ENCODE results near the gene SCYL3.

Gene SCYL3

GRCh38 chr1:169858467-169858866, 35.2 kb downstream of the SCYL3 start:
- no peak for DNase-seq
- no peaks in the 10 kb centered on the region for H3K27me3 ChIP-seq (replicated peaks; ENCODE audit: insufficient read depth, low read length)
- no peak overlapping the region for H2AFZ ChIP-seq (ENCODE audit: low read length)
- no peaks in the 10 kb centered on the region for H4K20me1 ChIP-seq (ENCODE audit: insufficient read depth, low read length)
- H3K9me2 ChIP-seq (replicated peaks; ENCODE audit: insufficient read depth, low read length), result no peaks in the 10 kb centered on the region
- no peaks in the 10 kb centered on the region for H3F3A ChIP-seq (ENCODE audit: insufficient read depth, low read length)
- H3K79me2 ChIP-seq (ENCODE audit: low read length), result no peaks in the 10 kb centered on the region
- H3K4me3 ChIP-seq (ENCODE audit: low read length), result no peak overlapping the region
- TF ChIP-seq CTCF (IDR thresholded peaks at IDR 0.05; ENCODE audit: low read length) (no peak), EZH2 (optimal IDR thresholded peaks at IDR 0.05; ENCODE audit: low read depth, low read length) (no peak), EZH2phosphoT487 (IDR thresholded peaks at IDR 0.05; ENCODE audit: low read length) (no peak)
- H3K9ac ChIP-seq (ENCODE audit: low read length), result no peak overlapping the region
- no peak overlapping the region for H3K4me2 ChIP-seq (ENCODE audit: low read depth, low read length)
- H3K9me3 ChIP-seq (replicated peaks; ENCODE audit: insufficient read depth, low read length), result no peaks in the 10 kb centered on the region
- no peaks in the 10 kb centered on the region for H3K4me1 ChIP-seq (ENCODE audit: low read length)
- H3K36me3 ChIP-seq (replicated peaks; ENCODE audit: insufficient read depth, low read length), result peaks cover 24% of the 10 kb centered on the region; the same call in 1 of the 2 replicates
- no peak overlapping the region for H3K27ac ChIP-seq (ENCODE audit: low read length)

- DNase-seq, result no peak
These were observed 40.4 kb downstream of the SCYL3 start for GRCh38 chr1:169853341-169853740.

GRCh38 chr1:169849346-169850022, 44.2 kb downstream of the SCYL3 start:
- TF ChIP-seq EZH2 (optimal IDR thresholded peaks at IDR 0.05; ENCODE audit: low read depth, low read length) (no peak), EZH2phosphoT487 (IDR thresholded peaks at IDR 0.05; ENCODE audit: low read length) (no peak), CTCF (IDR thresholded peaks at IDR 0.05; ENCODE audit: low read length) (no peak)
- H3K4me3 ChIP-seq (ENCODE audit: low read length), result no peak overlapping the region
- H3K9me3 ChIP-seq (replicated peaks; ENCODE audit: insufficient read depth, low read length), result no peaks in the 10 kb centered on the region
- no peak overlapping the region for H2AFZ ChIP-seq (ENCODE audit: low read length)
- no peaks in the 10 kb centered on the region for H4K20me1 ChIP-seq (ENCODE audit: insufficient read depth, low read length)
- no peak overlapping the region for H3K9ac ChIP-seq (ENCODE audit: low read length)
- H3K79me2 ChIP-seq (ENCODE audit: low read length), result no peaks in the 10 kb centered on the region
- H3K27ac ChIP-seq (ENCODE audit: low read length), result no peak overlapping the region
- 0 out of 2 replicates have a peak, but pooled peaks cover 4% of the 10 kb centered on the region for H3K4me1 ChIP-seq (ENCODE audit: low read length)
- H3K9me2 ChIP-seq (replicated peaks; ENCODE audit: insufficient read depth, low read length), result no peaks in the 10 kb centered on the region
- H3K27me3 ChIP-seq (replicated peaks; ENCODE audit: insufficient read depth, low read length), result no peaks in the 10 kb centered on the region
- peaks cover 33% of the 10 kb centered on the region for H3K36me3 ChIP-seq (replicated peaks; ENCODE audit: insufficient read depth, low read length)
- H3F3A ChIP-seq (ENCODE audit: insufficient read depth, low read length), result no peaks in the 10 kb centered on the region
- no peak for DNase-seq
- no peak overlapping the region for H3K4me2 ChIP-seq (ENCODE audit: low read depth, low read length)

More at GRCh38 chr1:169853341-169853740, 40.4 kb downstream of the SCYL3 start:
- 0 out of 2 replicates have a peak, but pooled peaks cover 4% of the 10 kb centered on the region for H3K4me1 ChIP-seq (ENCODE audit: low read length)
- no peak for TF ChIP-seq CTCF (IDR thresholded peaks at IDR 0.05; ENCODE audit: low read length)
- no peak for TF ChIP-seq EZH2 (optimal IDR thresholded peaks at IDR 0.05; ENCODE audit: low read depth, low read length)
- no peak for TF ChIP-seq EZH2phosphoT487 (IDR thresholded peaks at IDR 0.05; ENCODE audit: low read length)
- no peaks in the 10 kb centered on the region for H3K9me2 ChIP-seq (replicated peaks; ENCODE audit: insufficient read depth, low read length)
- H3K9ac ChIP-seq (ENCODE audit: low read length), result no peak overlapping the region
- H4K20me1 ChIP-seq (ENCODE audit: insufficient read depth, low read length), result no peaks in the 10 kb centered on the region
- H3K27me3 ChIP-seq (replicated peaks; ENCODE audit: insufficient read depth, low read length), result no peaks in the 10 kb centered on the region
- H3K79me2 ChIP-seq (ENCODE audit: low read length), result no peaks in the 10 kb centered on the region
- H3K4me2 ChIP-seq (ENCODE audit: low read depth, low read length), result no peak overlapping the region
- peaks cover 36% of the 10 kb centered on the region for H3K36me3 ChIP-seq (replicated peaks; ENCODE audit: insufficient read depth, low read length)
- H3K4me3 ChIP-seq (ENCODE audit: low read length), result no peak overlapping the region
- H2AFZ ChIP-seq (ENCODE audit: low read length), result no peak overlapping the region
- H3F3A ChIP-seq (ENCODE audit: insufficient read depth, low read length), result no peaks in the 10 kb centered on the region
- H3K27ac ChIP-seq (ENCODE audit: low read length), result no peak overlapping the region
- H3K9me3 ChIP-seq (replicated peaks; ENCODE audit: insufficient read depth, low read length), result no peaks in the 10 kb centered on the region
